GM21723 (cell line): ENCODE data around the gene YTHDC2.
"Not testable (repeated sequence)": the region's sequence is repeated elsewhere in the genome, so short reads cannot be mapped to it uniquely, and the experiment has no call there.

ENCODE experiments used
- ATAC-seq: cut with Tn5 transposase; IDR thresholded peaks from one replicate; pipeline ENCODE4 v1.9.1; 2021; ENCODE audit warnings: mild to moderate bottlenecking, moderate library complexity; ENCODE audit not compliant: unreplicated experiment

YTHDC2 gene

GRCh38 chr5:113600255-113600905 is 86.9 kb downstream of the YTHDC2 start:
- no peak for ATAC-seq

GRCh38 chr5:113601423-113601822 is 87.9 kb downstream of the YTHDC2 start:
- no peak for ATAC-seq

- not testable (repeated sequence) for ATAC-seq
These were observed 89.8 kb downstream of the YTHDC2 start for GRCh38 chr5:113603246-113603645.

GRCh38 chr5:113606298-113607134 is 93.0 kb downstream of the YTHDC2 start:
- peak; percentile 93 for ATAC-seq

DNA sequence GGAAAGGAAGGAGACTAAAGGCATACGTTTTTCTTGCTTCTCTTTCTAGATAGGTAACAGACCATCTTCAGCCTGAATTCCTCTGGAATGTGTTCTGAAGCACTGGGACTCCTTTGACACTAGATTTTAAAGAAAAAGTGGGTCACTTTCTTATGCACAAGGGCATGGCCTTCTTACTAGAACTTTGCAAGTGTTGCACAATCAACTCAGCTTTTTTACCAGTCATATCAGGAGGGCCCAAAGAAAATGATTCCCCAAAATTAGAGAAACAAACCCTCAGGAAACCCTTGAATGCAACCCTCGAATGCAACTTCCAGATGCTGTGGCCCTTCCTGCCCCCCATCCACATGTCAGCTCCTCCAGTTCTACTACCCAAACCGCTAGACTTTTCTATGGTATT is 93.9 kb downstream of the YTHDC2 start:
- ATAC-seq: no peak

- no peak for ATAC-seq
These were observed 94.7 kb downstream of the YTHDC2 start for GRCh38 chr5:113608113-113608596.

- peak; percentile 88 for ATAC-seq
These were observed 98.6 kb downstream of the YTHDC2 start for GRCh38 chr5:113612060-113612496.

DNA sequence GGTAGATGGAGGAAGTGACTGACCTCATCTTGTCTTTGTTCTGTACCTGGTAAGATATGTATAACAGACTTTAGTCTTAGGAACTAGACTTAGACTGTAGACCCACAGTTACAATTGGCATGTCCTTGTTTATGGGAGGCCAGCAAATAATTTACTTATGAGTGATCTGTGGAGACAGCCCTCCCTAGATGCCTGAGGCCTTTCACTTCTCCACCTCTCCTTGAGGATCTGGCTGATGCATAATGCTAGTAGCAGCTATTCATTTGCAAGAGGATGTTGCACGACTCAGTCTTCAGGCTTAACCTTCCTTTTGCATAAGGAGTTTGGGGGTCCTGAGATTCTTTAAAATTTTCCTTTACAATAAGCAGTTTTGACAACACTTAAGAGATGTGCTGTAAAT is 100.7 kb downstream of the YTHDC2 start:
- no peak for ATAC-seq

DNA sequence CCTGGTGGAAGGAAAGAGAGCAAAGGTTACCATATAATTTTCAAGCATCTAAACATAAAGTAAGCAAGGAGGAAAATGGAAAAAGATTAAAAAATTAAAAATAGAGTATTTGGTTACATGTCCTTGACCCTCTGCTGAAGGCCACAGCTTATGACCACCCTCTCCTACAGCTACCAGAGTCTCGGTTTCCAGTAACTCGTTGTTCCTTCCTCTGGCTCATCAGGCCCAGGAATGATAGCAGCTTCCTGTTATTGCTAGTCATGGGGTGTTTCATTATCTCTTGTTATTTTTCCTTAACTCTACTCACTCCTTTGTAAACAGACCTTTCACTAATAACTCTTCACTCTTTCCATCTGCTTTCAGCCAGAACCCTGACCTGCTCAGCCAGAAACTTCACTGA is 102.2 kb downstream of the YTHDC2 start:
- ATAC-seq: no peak

DNA sequence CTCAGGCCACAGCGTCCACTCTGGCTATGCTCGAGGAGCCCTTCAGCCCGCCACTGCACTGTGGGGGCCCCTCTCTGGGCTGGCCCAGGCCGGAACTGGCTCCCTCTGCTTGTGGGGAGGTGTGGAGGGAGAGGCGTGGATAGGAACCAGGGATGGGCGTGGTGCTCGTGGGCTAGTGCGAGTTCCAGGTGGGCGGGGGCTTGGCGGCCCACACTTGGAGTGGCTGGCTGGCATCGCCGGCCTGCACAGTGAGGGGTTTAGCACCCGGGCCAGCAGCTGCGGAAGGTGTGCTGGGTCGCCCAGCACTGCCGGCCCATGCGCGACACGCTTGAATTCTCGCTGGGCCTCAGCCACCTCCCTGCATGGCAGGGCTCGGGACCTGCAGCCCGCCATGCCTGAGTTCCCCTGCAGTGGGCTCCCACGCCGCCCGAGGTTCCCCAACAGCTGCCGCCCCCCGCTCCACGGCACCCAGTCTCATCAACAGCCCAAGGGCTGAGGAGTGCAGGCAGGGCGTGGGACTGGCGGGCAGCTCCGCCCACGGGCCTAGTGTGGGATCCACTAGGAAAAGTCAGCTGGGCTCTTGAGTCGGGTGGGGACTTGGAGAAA is 103.8 kb downstream of the YTHDC2 start:
- ATAC-seq: no peak

GRCh38 chr5:113632996-113633395 is 119.5 kb downstream of the YTHDC2 start:
- no peak for ATAC-seq

DNA sequence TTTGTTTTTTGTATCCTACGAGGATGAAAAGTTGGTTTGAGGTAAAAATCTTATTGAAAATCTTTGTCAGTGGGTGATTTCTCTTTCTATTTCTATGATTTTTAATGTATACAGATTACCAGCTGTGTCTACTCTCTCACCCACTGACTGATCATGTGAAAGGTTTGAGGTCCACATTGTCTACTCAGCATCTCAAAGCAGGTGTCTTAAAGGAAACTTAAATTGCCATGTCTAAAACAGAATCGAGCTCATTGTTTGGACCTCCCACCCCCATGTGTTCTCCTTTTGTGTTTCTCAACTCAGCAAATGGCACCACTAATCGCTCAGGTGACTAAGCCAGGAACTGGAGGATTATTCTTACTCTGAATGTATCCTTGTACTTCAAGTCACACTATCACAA is 121.5 kb downstream of the YTHDC2 start:
- no peak for ATAC-seq

- ATAC-seq: no peak
These were observed 128.2 kb downstream of the YTHDC2 start for GRCh38 chr5:113641715-113642114.
